Measurements from ENCODE around the gene CNGA3.
A peak's percentile ranks its signal among the peaks of the same experiment; 100 is the strongest.
"Not testable (repeated sequence)": the region's sequence is repeated elsewhere in the genome, so short reads cannot be mapped to it uniquely, and the experiment has no call there.

The CNGA3 gene

DNA sequence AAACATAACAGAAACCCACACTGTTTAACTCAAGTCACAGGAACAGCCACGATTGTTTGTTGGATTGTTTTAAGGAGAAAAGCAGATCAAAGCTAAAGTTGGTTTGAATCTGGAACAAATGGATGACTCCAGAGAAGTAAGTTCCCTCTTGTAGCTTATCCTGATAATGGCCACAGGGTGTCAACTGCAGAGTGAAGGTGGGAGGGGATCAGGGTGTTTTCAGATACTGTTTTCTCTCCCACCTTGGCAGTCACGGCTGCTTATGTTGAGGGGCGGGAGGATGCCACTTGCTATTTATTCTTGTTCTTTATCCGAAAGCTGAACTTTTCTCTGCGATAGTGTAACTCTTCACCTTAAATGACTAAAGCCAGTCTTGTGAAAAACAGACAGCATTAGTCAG lies 61.9 kb downstream of the CNGA3 start:
- DNase-seq, result no peak

- DNase-seq, result peak; percentile 83
These were observed 66.6 kb downstream of the CNGA3 start for GRCh38 chr2:98412751-98413458.

DNA sequence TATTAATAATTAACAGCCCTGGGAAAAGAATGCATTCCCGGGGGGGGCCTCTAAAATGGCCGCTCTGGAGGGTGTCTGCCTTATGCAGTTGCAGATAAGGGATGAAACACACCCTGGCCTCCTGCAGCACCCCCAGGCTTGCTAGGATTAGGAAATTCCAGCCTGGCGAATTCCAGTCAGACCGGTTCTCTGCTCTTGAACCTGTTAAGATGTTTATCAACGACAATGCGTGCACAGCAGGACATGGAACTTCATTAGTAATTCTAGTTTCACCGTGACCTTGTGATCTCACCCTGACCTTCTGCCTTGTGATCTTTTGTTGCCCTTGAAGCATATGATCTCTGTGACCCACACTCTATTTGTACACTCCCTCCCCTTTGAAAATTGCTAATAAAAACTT lies 68.0 kb downstream of the CNGA3 start:
- DNase-seq, result not testable (repeated sequence)

DNA sequence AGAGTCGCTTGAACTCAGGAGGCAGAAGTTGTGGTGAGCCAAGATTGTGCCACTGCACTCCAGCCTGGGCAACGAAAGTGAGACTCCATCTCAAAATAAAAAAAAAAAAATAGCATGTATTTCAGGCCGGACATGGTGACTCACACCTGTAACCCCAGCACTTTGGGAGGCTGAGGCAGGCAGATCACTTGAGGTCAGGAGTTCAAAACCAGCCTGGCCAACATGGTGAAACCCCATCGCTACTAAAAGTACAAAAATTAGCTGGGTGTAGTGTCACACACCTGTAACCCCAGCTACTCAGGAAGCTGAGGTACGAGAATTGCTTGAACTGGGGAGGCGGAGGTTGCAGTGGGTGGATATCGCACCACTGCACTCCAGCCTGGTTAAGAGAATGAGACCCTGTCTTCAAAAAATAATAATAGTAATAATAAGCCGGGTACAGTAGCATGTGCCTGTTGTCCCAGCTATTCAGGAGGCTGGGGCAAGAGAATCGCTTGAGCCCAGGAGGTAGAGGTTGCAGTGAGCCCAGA lies 69.5 kb downstream of the CNGA3 start:
- not testable (repeated sequence) for DNase-seq

DNA sequence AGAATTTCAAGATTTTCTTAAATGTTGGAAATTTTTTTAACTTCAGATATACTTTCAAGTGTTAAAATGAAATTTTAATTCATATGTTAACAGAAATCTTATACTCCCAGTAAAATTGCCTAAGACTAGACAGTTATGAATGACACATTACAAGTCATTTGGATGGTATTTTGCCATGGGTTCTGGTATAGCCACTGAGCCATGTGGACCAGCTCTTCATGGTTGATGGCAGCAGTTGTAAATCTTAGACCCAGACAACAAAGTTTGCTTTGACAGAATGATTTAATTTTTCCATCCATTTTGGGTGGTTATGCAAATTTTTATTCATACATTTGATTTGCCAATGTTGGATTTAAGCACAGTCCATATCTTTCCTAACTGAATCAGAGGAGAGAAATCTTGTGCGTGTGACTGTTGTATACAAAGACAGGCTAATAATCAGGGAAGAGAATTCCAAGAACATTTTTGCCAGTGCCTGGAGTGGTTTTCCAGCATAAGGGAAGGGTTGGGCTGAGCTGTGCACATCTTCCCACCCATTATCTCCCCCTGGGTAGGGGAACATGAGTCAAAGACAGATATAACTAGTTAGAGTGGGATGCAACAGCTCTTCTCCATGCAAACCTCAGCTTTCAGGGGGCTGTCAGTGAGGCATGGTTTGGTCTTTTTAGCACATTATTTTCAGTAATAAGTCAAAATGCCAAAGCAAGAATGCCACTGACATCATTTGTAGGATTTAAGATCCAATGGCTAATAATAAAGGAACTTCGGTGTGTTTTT lies 70.3 kb downstream of the CNGA3 start:
- no peak for DNase-seq

DNA sequence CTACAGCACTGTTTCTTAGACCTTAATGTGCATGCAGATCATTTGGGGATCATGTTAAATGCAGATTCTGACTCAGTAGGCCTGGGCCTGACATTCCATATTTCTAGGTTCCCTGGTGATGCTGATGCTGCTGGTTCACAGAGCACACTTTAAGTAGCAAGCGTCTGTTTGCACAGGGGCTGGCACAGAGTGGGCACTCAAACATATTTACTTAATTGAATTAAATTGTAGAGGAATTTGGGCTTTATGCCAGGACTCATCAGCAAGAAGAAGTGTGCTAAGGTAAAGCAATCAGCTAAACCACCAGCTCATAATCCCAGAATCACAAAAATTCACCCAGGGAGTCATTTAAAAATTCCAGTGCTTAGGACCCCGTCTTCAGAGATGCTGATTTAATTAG lies 73.3 kb downstream of the CNGA3 start:
- no peak for DNase-seq

GRCh38 chr2:98419977-98420725 lies 73.9 kb downstream of the CNGA3 start:
- DNase-seq, result no peak

- DNase-seq, result no peak
These were observed 76.2 kb downstream of the CNGA3 start for GRCh38 chr2:98422449-98422848.

- no peak for DNase-seq
These were observed 80.5 kb downstream of the CNGA3 start for GRCh38 chr2:98426771-98427170.

DNA sequence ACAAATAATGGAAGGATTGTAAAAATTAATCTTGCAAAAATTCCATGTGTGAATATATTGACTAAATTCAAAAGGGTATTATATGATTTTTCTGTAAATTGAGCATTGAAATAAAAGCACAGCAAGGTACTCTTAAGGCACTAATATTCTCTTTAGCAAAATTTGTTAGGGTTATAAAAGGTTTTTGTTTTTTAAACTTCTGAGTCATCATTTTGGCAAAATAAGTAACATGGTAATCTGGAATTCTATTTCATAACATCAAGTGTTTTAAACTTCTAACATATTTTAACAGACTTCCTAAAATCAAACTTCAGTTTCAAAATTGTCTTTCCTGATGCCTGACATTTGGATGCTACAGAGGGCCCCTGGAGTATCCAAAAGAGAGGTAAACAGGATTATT lies 85.9 kb downstream of the CNGA3 start:
- no peak for DNase-seq

DNA sequence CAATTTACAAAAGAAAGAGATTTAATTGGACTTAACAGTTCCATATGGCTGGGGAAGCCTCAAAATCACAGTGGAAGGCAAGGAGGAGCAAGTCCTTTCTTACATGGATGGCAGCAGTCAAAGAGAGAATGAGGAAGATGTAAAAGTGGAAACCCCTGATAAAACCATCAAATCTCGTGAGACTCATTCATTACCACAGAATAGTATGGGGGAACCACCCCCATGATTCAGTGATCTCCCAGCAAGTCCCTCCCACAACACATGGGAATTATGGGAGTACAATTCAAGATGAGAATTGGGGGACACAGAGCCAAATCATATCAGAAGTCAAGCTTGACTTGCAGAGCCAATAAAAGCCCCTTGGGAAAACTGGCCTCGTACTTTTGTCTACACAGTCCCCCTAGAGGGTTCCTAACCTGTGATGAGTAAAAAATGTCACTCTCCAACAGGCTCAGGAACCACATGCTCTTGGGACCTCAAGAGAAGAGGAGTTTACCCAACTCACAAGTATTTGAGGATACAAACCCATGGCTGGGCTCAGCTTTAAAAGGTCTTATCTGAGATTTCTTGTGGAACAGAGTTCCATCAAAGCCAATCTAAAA lies 87.2 kb downstream of the CNGA3 start:
- DNase-seq, result no peak

DNA sequence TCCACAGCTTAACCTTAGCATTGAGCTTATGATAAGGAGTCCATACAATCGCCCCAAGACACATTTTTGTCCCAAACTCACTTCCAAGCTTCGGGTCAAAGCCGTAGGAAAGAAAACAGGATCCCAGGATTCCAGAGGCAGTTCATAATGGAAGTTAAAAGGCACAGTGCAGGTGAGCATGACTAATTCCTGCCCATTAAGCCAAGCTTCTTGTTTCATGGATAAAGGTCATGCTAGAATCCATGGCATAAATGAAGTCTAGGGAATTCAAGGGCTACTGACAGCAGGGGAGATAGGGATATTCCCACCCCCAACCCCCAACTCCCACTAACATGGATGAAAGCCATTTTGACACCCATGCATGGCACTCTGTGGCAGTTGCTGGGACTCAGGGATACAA lies 88.2 kb downstream of the CNGA3 start:
- no peak for DNase-seq

DNA sequence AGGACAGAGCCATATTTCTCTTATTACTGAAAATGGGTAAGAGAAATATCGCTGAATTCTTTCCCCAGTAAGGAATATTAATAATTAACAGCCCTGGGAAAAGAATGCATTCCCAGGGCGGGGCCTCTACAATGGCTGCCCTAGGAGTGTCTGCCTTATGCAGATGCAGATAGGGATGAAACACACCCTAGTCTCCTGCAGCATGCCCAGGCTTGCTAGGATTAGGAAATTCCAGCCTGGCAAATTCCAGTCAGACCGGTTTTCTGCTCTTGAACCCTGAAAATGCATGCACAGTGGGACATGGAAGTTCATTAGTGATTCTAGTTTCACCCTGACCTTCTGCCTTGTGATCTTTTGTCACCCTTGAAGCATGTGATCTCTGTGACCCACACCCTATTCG lies 89.4 kb downstream of the CNGA3 start:
- DNase-seq, result not testable (repeated sequence)

DNA sequence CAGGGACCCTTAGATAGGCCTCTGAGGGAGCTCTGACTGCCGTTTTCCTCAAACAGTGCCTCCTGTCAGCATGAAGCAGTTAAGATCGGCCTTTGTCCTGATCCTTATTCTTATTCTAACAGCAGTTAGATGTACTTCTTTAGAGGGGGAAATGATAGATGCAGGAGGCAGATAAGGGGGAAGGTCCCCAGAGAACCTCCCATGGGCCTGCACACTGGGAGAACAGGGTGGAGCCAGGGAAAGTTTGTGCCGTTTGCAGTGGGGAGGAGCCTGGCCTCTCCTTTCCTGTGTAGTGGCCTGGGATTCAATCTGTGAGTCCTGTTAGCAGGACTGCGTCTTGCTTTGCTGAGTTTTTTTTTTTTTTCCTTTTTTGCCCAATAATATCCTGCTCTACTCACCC lies 90.5 kb downstream of the CNGA3 start:
- no peak for DNase-seq

GRCh38 chr2:98438190-98439133 lies 92.2 kb downstream of the CNGA3 start:
- no peak for DNase-seq

DNA sequence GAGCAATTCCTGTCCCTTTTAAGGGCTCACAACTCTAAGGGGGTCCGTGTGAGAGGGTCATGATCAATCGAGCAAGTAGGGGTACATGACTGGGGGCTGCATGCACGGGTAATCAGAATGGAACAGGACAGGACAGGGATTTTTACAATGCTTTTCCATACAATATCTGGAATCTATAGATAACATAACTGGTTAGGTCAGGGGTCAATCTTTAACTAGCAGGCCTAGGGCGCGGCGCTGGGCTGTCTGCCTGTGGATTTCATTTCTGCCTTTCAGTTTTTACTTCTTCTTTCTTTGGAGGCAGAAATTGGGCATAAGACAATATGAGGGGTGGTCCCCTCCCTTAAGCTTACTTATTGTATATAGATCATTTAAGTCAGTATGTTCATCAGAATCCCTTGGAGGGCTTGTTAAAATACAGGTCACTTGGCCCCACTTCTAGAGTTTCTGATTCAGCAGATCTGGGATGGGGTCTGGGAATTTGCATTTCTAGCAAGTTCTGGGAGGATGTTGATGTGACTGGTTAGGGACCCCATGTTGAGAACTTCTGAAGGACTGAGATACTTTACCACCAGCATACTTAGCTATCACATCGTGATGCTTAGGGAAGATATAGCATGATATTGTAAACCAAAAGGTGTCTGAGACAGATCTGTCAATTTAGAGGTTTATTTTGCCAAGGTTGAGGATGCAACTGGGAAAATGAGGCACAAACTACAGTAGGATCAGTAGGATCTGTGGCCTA lies 95.6 kb downstream of the CNGA3 start:
- peak; percentile 23 for DNase-seq

DNA sequence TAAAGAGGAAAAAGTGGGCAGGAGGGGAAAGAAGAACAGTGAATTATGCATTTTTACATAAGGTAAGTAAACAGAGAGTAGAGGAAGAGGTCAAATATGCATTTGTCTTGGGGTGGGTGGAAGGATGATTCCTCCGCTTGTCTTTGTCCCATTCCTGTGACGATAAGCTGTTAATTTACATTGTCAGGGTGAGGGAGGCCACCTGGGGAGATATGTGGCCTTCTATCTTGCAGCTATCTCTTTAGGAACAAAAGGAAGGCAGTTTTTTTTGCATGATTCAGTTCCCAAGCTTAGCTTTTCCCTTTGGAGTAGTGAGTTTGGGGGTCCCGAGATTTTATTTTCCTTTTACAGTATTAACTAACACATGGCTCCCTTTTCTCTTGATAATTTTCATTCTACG lies 96.2 kb downstream of the CNGA3 start:
- DNase-seq, result no peak

GRCh38 chr2:98444436-98445176 lies 98.3 kb downstream of the CNGA3 start, which contains the start of gene INPP4A:
TSS of gene INPP4A (plus strand) at chr2:98444858. CDS start at chr2:98520049, 75,191 bp downstream.
- DNase-seq, result peak; percentile 65

DNA sequence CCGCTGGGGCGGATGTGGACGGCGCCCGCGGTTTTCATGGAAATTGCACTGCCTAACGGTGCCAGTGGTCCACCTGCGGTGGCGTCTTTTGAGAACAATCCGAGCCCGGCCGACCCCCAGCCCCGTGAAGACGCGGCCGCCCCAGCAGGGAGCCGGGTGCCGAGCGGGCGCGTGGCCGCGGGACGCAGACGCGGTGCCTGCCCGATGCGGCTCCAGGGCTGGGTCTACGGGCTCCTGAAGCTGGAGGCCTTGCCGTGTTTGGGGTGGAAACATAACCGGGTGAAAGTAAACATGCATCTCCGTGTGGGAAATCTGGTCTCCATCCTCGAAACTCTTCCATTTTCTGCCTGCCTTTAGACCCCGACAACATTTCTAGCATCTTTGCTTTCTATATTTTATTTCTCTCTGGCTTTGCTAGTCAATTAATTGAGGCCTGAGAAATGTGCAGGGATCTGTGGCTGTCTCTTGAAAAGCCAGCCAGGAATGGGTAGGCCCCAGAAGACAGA lies 99.0 kb downstream of the CNGA3 start:
- DNase-seq, result no peak
